K562 (cell line): Measurements from ENCODE around the gene PAQR6. TPM values are rescaled to one million over a fixed set of nuclear protein-coding genes. Genes with fewer than 3 reads are reported as not detected.

ENCODE experiments used
- CLOCK ChIP-seq: fragments of 250-450 bp; sonication (Bioruptor Pico); IDR thresholded peaks from 2 replicates; pipeline ENCODE4 v1.4.0; 2020; ENCODE audit warnings: mild to moderate bottlenecking, moderate library complexity, borderline replicate concordance
- EHMT2 ChIP-seq: fragments of 450-650 bp; IDR thresholded peaks from 2 replicates; pipeline ENCODE4 v1.6.1; 2018; ENCODE audit warnings: antibody characterized with exemption
- NR2C2 ChIP-seq, 2 experiments: fragments of 200-800 bp in 1 of 2; sonication (Bioruptor generic) in 1 of 2; sonication (generic) in 1 of 2; formaldehyde crosslinking in 1 of 2; IDR thresholded peaks; 2 replicates each; pipeline versions ENCODE4 v1.6.1 to v1.8.0; 2016 to 2022; ENCODE audit warnings: mild to moderate bottlenecking in 1 of 2, missing compliant biosample characterization in 1 of 2, missing genetic modification characterization in 1 of 2, missing genetic modification reagents in 1 of 2
- SIRT6 ChIP-seq: IDR thresholded peaks from one replicate; pipeline ENCODE4 v1.6.1; 2012; ENCODE audit warnings: low read depth, mild to moderate bottlenecking, control low read depth, inconsistent platforms, low read length, moderate library complexity
- SP2 ChIP-seq: IDR thresholded peaks from 2 replicates; pipeline ENCODE4 v1.6.1; 2011; ENCODE audit warnings: mild to moderate bottlenecking, low read depth, low read length, moderate library complexity; ENCODE audit not compliant: poor library complexity, severe bottlenecking; ENCODE audit errors: extremely low read depth
- SREBF2 ChIP-seq: sonication (generic); formaldehyde crosslinking; IDR thresholded peaks from 2 replicates; pipeline ENCODE4 v1.4.0; 2020; ENCODE audit warnings: mild to moderate bottlenecking, missing genetic modification reagents
- TAF9B ChIP-seq: fragments of 450-650 bp; IDR thresholded peaks from 2 replicates; pipeline ENCODE4 v1.6.1; 2018; ENCODE audit warnings: mild to moderate bottlenecking; ENCODE audit not compliant: partially characterized antibody
- ZBTB26 ChIP-seq: fragments of 450-650 bp; formaldehyde crosslinking; IDR thresholded peaks from 2 replicates; pipeline ENCODE4 v1.4.0; 2022; ENCODE audit warnings: missing genetic modification characterization
- ZBTB7A ChIP-seq: IDR thresholded peaks from 2 replicates; pipeline ENCODE4 v1.6.1; 2011; ENCODE audit warnings: low read depth, mild to moderate bottlenecking, low read length, moderate library complexity, borderline replicate concordance; ENCODE audit not compliant: control insufficient read depth
- ZBTB9 ChIP-seq: fragments of 450-650 bp; formaldehyde crosslinking; IDR thresholded peaks from 2 replicates; pipeline ENCODE4 v1.4.0; 2020; ENCODE audit warnings: mild to moderate bottlenecking, moderate library complexity
- polyA plus RNA-seq, 8 experiments: library from polyadenylated mRNA; depleted of rRNA in 4 of 8; stranded (reverse) in 5 of 8; unstranded in 3 of 8; fragments of >200 nt; fragmentation: Nextera tagmentation in 2 of 8; fragmentation: Illumina TruSeq in 1 of 8; extraction: Ambion mirVana in 2 of 8; extraction: Trizol in 1 of 8; gene quantifications; 2 replicates each; pipeline versions ENCODE4 v1.2.1 to v1.2.3, GENCODE V29; 2011 to 2014; ENCODE audit warnings: inconsistent platforms in 1 of 8, missing spikeins in 1 of 8
- total RNA-seq, 7 experiments: library from RNA; depleted of rRNA in 6 of 7; stranded (reverse); fragments of >200 nt in 6 of 7; fragmentation: Illumina TruSeq in 2 of 7; extraction: Trizol in 2 of 7; gene quantifications; 2 replicates each; pipeline versions ENCODE4 v1.2.1 to v1.2.3, GENCODE V29; 2011 to 2021; ENCODE audit warnings: low replicate concordance in 1 of 7
- TF ChIP-seq, protein P1 (sequence below): fragments of 250-450 bp; sonication (Bioruptor Pico); IDR thresholded peaks from 2 replicates; pipeline ENCODE4 v1.5.0; 2021
- TF ChIP-seq, protein P2 (sequence below): conservative IDR thresholded peaks from 2 replicates; pipeline ENCODE4 v1.6.1; 2011; ENCODE audit warnings: low read depth, mild to moderate bottlenecking, low read length; ENCODE audit not compliant: control insufficient read depth

PAQR6 gene
- total and polyA plus RNA-seq, 9 of the 15 experiments (the other 6 are each of a cell fraction or from before 2014, with no cell fraction given) = 0.07 to 1.8 (median 0.62) TPM

DNA sequence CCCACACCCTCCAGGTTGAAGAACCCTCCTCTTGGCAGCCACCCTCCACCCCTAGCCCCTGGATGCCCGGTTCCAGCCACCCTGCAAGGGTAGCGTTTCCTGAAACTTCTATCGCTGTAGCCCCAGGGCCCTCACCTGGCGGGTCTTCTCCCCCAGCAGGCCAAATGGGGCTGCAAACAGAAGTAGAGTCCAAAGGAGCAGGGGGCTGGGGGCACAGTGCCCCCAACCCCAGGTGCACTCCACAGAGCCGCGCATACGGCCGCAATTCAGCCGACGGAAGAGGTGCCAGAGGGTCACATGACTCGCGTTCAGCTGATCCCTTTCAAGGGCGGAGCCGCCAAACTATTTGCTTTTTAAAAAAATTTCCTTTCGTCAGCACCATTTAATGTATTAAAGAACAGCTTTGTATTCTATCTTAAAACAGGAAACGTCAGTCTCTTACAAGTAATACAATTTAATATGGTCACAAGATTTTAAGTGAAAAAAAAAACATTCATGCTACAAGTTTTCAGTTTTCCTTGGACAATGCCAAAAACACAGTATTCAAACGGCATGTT is 47.6 kb upstream of the PAQR6 start, which contains the start of gene GLMP (continued):
- TF ChIP-seq, protein P1, sequence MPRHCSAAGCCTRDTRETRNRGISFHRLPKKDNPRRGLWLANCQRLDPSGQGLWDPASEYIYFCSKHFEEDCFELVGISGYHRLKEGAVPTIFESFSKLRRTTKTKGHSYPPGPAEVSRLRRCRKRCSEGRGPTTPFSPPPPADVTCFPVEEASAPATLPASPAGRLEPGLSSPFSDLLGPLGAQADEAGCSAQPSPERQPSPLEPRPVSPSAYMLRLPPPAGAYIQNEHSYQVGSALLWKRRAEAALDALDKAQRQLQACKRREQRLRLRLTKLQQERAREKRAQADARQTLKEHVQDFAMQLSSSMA = no peak
- TF ChIP-seq CLOCK (CRISPR knock-in tag) = no peak
- peak; percentile 60; the same call in 1 of the 2 replicates for TF ChIP-seq ZBTB9 (CRISPR knock-in tag)
- no peak for TF ChIP-seq SREBF2 (CRISPR knock-in tag)
- TF ChIP-seq SP2 = no peak
- TF ChIP-seq TAF9B = peak; percentile 53
- TF ChIP-seq SIRT6 = no peak
- TF ChIP-seq EHMT2 = no peak
- TF ChIP-seq NR2C2 (CRISPR knock-in tag; IDR thresholded peaks at IDR 0.05) = 0 out of 2 replicates have a peak, but pooled peaks have one; percentile 20
- TF ChIP-seq NR2C2 (tag; IDR thresholded peaks at IDR 0.05) = no peak
- TF ChIP-seq ZBTB7A = no peak
- no peak for TF ChIP-seq ZBTB26 (CRISPR knock-in tag)
- TF ChIP-seq, protein P2, sequence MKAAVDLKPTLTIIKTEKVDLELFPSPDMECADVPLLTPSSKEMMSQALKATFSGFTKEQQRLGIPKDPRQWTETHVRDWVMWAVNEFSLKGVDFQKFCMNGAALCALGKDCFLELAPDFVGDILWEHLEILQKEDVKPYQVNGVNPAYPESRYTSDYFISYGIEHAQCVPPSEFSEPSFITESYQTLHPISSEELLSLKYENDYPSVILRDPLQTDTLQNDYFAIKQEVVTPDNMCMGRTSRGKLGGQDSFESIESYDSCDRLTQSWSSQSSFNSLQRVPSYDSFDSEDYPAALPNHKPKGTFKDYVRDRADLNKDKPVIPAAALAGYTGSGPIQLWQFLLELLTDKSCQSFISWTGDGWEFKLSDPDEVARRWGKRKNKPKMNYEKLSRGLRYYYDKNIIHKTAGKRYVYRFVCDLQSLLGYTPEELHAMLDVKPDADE = no peak; the same call in 1 of the 2 replicates
